Ovary (tissue), 9 donors: Measurements from ENCODE around the gene CCDC27. TPM values are rescaled to one million over a fixed set of nuclear protein-coding genes. Genes with fewer than 3 reads are reported as not detected.

Experiments
- DNase-seq, 5 donors: peaks; one replicate each; pipeline ENCODE4 v3.0.0-alpha.2; 2019 to 2020
- H3K27ac ChIP-seq, 2 donors: fragments of 200-600 bp; one replicate each; pipeline versions ENCODE4 v1.5.1 to v1.8.0; 2019 to 2022
- H3K27me3 ChIP-seq: fragments of 200-600 bp; one replicate; pipeline ENCODE4 v1.8.0; 2022
- H3K36me3 ChIP-seq: fragments of 200-600 bp; sonication (generic); one replicate; pipeline ENCODE4 v1.5.1; 2019
- H3K4me1 ChIP-seq: one replicate; pipeline ENCODE4 v1.8.1; 2013; ENCODE audit warnings: mild to moderate bottlenecking, moderate library complexity; ENCODE audit not compliant: insufficient read depth
- H3K4me3 ChIP-seq: fragments of 200-600 bp; sonication (generic); one replicate; pipeline ENCODE4 v1.5.1; 2017
- H3K9me3 ChIP-seq, 2 donors: fragments of 200-600 bp in 1 of 2; sonication (generic) in 1 of 2; one replicate each; pipeline versions ENCODE4 v1.5.1 to v1.8.1; 2013 to 2019; ENCODE audit warnings: mild to moderate bottlenecking in 1 of 2, moderate library complexity in 1 of 2
- EP300 ChIP-seq: sonication (generic); formaldehyde crosslinking; IDR thresholded peaks from one replicate; pipeline ENCODE4 v1.6.1; 2017; ENCODE audit warnings: antibody characterized with exemption
- POLR2A ChIP-seq: fragments of 450-650 bp; IDR thresholded peaks from one replicate; pipeline ENCODE4 v1.6.1; 2017; ENCODE audit warnings: antibody characterized with exemption, mild to moderate bottlenecking, moderate library complexity
- WGBS, 3 donors: extraction: QIAGEN DNeasy Blood & Tissue Kit in 1 of 3; methylation state at CpG; one replicate each; pipeline versions ENCODE4 v1.1.5 to v1.1.7; 2013 to 2017; 5-methylcytosine and 5-hydroxymethylcytosine counted together
- intact Hi-C, 4 donors: fragments of 100-400 bp; cut with DNase I; formaldehyde crosslinking; loops; one replicate each; pipeline versions ENCODE4 v1.11.0 to v1.15.1; 2022 to 2023
- polyA plus RNA-seq, 2 donors: library from polyadenylated mRNA; stranded (reverse); fragments of 200-250 nt in 1 of 2; fragments of 350-450 nt in 1 of 2; fragmentation: Illumina TruSeq in 1 of 2; extraction: RNeasy Lipid Tissue Mini Kit (QIAGEN cat#74804) in 1 of 2; gene quantifications; one replicate each; pipeline ENCODE4 v1.2.3, GENCODE V29; 2013 to 2014
- total RNA-seq, 7 donors: library from RNA; depleted of rRNA in 2 of 7; stranded (reverse); fragments of >200 nt in 2 of 7; fragmentation: NEBNext Ultra II Directional in 3 of 7; extraction: Animal tissue kit (Norgen Biotek cat#: 25700) in 3 of 7; gene quantifications; one replicate each; pipeline versions ENCODE4 v1.1.0 to v1.2.4, GENCODE V29; 2016 to 2023
- TF ChIP-seq, protein P1 (sequence below), 3 donors: fragments of 450-650 bp in 2 of 3; fragments of 200-600 bp in 1 of 3; IDR thresholded peaks; one replicate each; pipeline versions ENCODE4 v1.5.1 to v1.8.0; 2016 to 2022; ENCODE audit warnings: antibody characterized with exemption in 3 of 3, mild to moderate bottlenecking in 1 of 3
- donor health status: DM: no; HTN: no; CAD: no; lungs with moderate emphysema.
- donor health status: DM: no; HTN: no; CAD: no.
- donor health status: Bipolar disorder and iron deficiency.
- donor health status: DM: yes; HTN: yes; CAD: no.
- donor health status: DM: no; HTN: no; CAD: no.
- donor health status: DM: yes; HTN: yes; CAD: no.

CCDC27 gene
- total and polyA plus RNA-seq, 9 donors: 0.05 TPM; not detected in 8

GRCh38 chr1:3762151-3762872, 10.1 kb downstream of the CCDC27 start:
- no peak for TF ChIP-seq EP300
- TF ChIP-seq, protein P1, sequence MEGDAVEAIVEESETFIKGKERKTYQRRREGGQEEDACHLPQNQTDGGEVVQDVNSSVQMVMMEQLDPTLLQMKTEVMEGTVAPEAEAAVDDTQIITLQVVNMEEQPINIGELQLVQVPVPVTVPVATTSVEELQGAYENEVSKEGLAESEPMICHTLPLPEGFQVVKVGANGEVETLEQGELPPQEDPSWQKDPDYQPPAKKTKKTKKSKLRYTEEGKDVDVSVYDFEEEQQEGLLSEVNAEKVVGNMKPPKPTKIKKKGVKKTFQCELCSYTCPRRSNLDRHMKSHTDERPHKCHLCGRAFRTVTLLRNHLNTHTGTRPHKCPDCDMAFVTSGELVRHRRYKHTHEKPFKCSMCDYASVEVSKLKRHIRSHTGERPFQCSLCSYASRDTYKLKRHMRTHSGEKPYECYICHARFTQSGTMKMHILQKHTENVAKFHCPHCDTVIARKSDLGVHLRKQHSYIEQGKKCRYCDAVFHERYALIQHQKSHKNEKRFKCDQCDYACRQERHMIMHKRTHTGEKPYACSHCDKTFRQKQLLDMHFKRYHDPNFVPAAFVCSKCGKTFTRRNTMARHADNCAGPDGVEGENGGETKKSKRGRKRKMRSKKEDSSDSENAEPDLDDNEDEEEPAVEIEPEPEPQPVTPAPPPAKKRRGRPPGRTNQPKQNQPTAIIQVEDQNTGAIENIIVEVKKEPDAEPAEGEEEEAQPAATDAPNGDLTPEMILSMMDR (IDR thresholded peaks at IDR 0.05): no peak
- no peak for TF ChIP-seq POLR2A
- intact Hi-C loops: no loop called here
- H3K4me1 ChIP-seq: no peaks in the 10 kb centered on the region
- H3K4me3 ChIP-seq: no peak overlapping the region
- 70 to 81% (median 75%) methylated on average over 15 of the region's 15 CpGs for WGBS, 3 donors
- H3K9me3 ChIP-seq: no peaks in the 10 kb centered on the region
- no peak overlapping the region for H3K27ac ChIP-seq
- no peaks in the 10 kb centered on the region for H3K36me3 ChIP-seq
- DNase-seq: no peak
- H3K27me3 ChIP-seq: no peaks in the 10 kb centered on the region

- WGBS, 3 donors: 70 to 82% (median 75%) methylated on average over 11 to 12 of the region's 12 CpGs
- H3K4me3 ChIP-seq: no peak overlapping the region
- DNase-seq: no peak
- H3K36me3 ChIP-seq: no peaks in the 10 kb centered on the region
- TF ChIP-seq EP300 (no peak), POLR2A (no peak)
- TF ChIP-seq, protein P1 (IDR thresholded peaks at IDR 0.05): no peak
- H3K9me3 ChIP-seq: no peaks in the 10 kb centered on the region
- intact Hi-C loops: no loop called here
- no peak overlapping the region for H3K27ac ChIP-seq
- no peaks in the 10 kb centered on the region for H3K4me1 ChIP-seq
- H3K27me3 ChIP-seq: no peaks in the 10 kb centered on the region
These were observed 10.6 kb downstream of the CCDC27 start for GRCh38 chr1:3762873-3763228.

DNA sequence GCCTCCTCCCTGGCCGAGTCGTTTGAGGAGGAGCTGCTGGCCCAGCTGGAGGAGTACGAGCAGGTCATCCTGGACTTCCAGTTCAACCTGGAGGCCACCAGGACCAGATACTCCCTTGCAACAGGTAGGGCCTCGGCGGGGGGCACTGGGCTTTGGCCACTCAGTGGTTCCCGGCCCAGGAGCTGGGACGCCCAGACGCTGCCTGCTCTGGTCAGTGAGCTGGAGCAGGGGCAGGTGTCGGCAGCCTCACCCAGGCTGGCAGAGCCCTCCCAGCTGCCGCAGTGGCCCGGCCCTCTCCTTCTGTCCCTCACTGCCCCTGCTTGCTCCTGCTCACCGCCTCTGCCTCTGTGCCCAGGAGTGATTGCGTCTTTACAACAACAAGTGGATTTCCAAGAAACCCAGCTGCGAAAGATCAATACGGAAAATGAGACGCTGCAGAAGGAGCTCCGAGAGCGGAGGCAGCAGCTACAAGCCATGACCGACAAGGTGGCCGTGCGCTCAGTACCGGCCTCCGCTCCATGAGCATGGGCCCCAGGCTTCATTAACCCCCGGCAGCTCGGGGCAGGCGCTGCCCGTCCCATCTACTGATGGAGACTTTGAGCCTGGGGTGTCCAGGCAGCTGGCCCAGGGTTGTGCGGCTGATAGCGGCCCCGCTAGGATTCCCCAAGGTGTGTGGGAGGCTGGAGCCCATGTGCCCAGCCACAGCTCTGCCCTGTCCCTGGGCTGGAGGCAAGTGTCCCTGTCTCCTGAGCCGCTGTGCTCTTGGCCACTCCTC, 11.3 kb downstream of the CCDC27 start:
- peak in 1 of 5 donors; percentile 28 for DNase-seq
- TF ChIP-seq, protein P1 (IDR thresholded peaks at IDR 0.05): no peak
- no peak for TF ChIP-seq EP300
- TF ChIP-seq POLR2A: no peak
- Histone ChIP-seq H3K4me1 (no peaks in the 10 kb centered on the region), H3K27me3 (no peaks in the 10 kb centered on the region), H3K9me3 (no peaks in the 10 kb centered on the region), H3K36me3 (no peaks in the 10 kb centered on the region), H3K27ac (no peak overlapping the region), H3K4me3 (no peak overlapping the region)
- intact Hi-C loops: no loop called here
- 55 to 70% (median 57%) methylated on average over 29 to 31 of the region's 31 CpGs for WGBS, 3 donors

GRCh38 chr1:3767328-3767925, 15.2 kb downstream of the CCDC27 start:
- Histone ChIP-seq H3K9me3 (no peaks in the 10 kb centered on the region), H3K27ac (no peak overlapping the region), H3K4me3 (no peak overlapping the region), H3K4me1 (peaks cover 11% of the 10 kb centered on the region), H3K36me3 (no peaks in the 10 kb centered on the region), H3K27me3 (no peaks in the 10 kb centered on the region)
- peak in 1 of 5 donors; percentile 34 for DNase-seq
- WGBS, 3 donors: 90 to 92% (median 90%) methylated on average over 17 of the region's 17 CpGs
- no peak for TF ChIP-seq POLR2A
- no peak for TF ChIP-seq EP300
- intact Hi-C loops: no loop called here
